Muscle of leg (tissue), 11 donors: ENCODE results near the gene PSMF1. TPM values are rescaled to one million over a fixed set of nuclear protein-coding genes. Genes with fewer than 3 reads are reported as not detected.

ENCODE experiments used
- DNase-seq: peaks from one replicate; pipeline ENCODE4 v3.0.0; 2013
- H3K27ac ChIP-seq: one replicate; pipeline ENCODE4 v1.5.1; 2013; ENCODE audit warnings: mild to moderate bottlenecking, low read length, control low read depth
- H3K27me3 ChIP-seq: one replicate; pipeline ENCODE4 v1.6.1; 2013; ENCODE audit warnings: low read length; ENCODE audit not compliant: control insufficient read depth, insufficient read depth
- H3K36me3 ChIP-seq: one replicate; pipeline ENCODE4 v1.6.1; 2013; ENCODE audit warnings: low read length; ENCODE audit not compliant: control insufficient read depth, insufficient read depth
- H3K4me1 ChIP-seq: one replicate; pipeline ENCODE4 v1.6.1; 2013; ENCODE audit warnings: low read length; ENCODE audit not compliant: control insufficient read depth, insufficient read depth
- H3K4me3 ChIP-seq: one replicate; pipeline ENCODE4 v1.5.1; 2013; ENCODE audit warnings: low read length, control low read depth
- H3K9me3 ChIP-seq: replicated peaks from 2 replicates; pipeline ENCODE4 v1.6.1; 2013; ENCODE audit warnings: low read depth, low read length; ENCODE audit not compliant: control insufficient read depth
- WGBS: methylation state at CpG from one replicate; pipeline ENCODE4 v1.1.5; 2013; ENCODE audit warnings: missing lambda C conversion rate; ENCODE audit not compliant: insufficient coverage; 5-methylcytosine and 5-hydroxymethylcytosine counted together
- polyA plus RNA-seq, 8 donors: library from polyadenylated mRNA; unstranded; fragments of 120-200 nt; gene quantifications; one replicate each; pipeline versions ENCODE4 v1.2.1 to v1.2.3, GENCODE V29; 2013; ENCODE audit warnings: inconsistent platforms in 1 of 8, low replicate concordance in 1 of 8; ENCODE audit not compliant: insufficient read length in 8 of 8, insufficient read depth in 1 of 8
- total RNA-seq: library from RNA; stranded (reverse); fragments of 120-200 nt; gene quantifications from one replicate; pipeline ENCODE4 v1.2.4, GENCODE V29; 2013

Gene PSMF1
- total and polyA plus RNA-seq, 9 donors, result 25.3 to 117 (median 98.9) TPM

GRCh38 chr20:1206366-1207148 lies 88.2 kb downstream of the PSMF1 start:
- no peaks in the 10 kb centered on the region for H3K4me1 ChIP-seq
- no peak for DNase-seq
- peaks cover 4% of the 10 kb centered on the region for H3K27me3 ChIP-seq
- no peaks in the 10 kb centered on the region for H3K9me3 ChIP-seq
- peak overlapping the region; percentile 56 for H3K27ac ChIP-seq
- H3K36me3 ChIP-seq, result no peaks in the 10 kb centered on the region
- no peak overlapping the region for H3K4me3 ChIP-seq
- WGBS, result 44% methylated on average over 9 of the region's 19 CpGs

- DNase-seq, result no peak
- H3K36me3 ChIP-seq, result no peaks in the 10 kb centered on the region
- H3K4me1 ChIP-seq, result no peaks in the 10 kb centered on the region
- H3K9me3 ChIP-seq, result no peaks in the 10 kb centered on the region
- no CpG with 5 or more reads among the region's 3 CpGs for WGBS
- peak overlapping the region; percentile 38 for H3K27ac ChIP-seq
- no peak overlapping the region for H3K4me3 ChIP-seq
- H3K27me3 ChIP-seq, result peaks cover 8% of the 10 kb centered on the region
Observed at GRCh38 chr20:1207293-1207878, 89.0 kb downstream of the PSMF1 start.

GRCh38 chr20:1209447-1210387 lies 91.3 kb downstream of the PSMF1 start:
- no peak for DNase-seq
- 38% methylated on average over 4 of the region's 5 CpGs for WGBS
- H3K27ac ChIP-seq, result no peak overlapping the region
- H3K27me3 ChIP-seq, result peaks cover 9% of the 10 kb centered on the region
- H3K4me3 ChIP-seq, result no peak overlapping the region
- H3K4me1 ChIP-seq, result no peaks in the 10 kb centered on the region
- no peaks in the 10 kb centered on the region for H3K36me3 ChIP-seq
- H3K9me3 ChIP-seq, result no peaks in the 10 kb centered on the region

GRCh38 chr20:1210501-1210900 lies 92.1 kb downstream of the PSMF1 start:
- no peak for DNase-seq
- no peaks in the 10 kb centered on the region for H3K4me1 ChIP-seq
- H3K9me3 ChIP-seq, result no peaks in the 10 kb centered on the region
- no peaks in the 10 kb centered on the region for H3K36me3 ChIP-seq
- H3K4me3 ChIP-seq, result no peak overlapping the region
- H3K27me3 ChIP-seq, result peaks cover 9% of the 10 kb centered on the region
- H3K27ac ChIP-seq, result no peak overlapping the region
- WGBS, result no CpG with 5 or more reads among the region's 1 CpG

- DNase-seq, result no peak
- Histone ChIP-seq H3K27ac (no peak overlapping the region), H3K36me3 (no peaks in the 10 kb centered on the region), H3K27me3 (peaks cover 9% of the 10 kb centered on the region), H3K4me1 (no peaks in the 10 kb centered on the region), H3K9me3 (no peaks in the 10 kb centered on the region), H3K4me3 (no peak overlapping the region)
Observed at GRCh38 chr20:1212023-1212422, 93.6 kb downstream of the PSMF1 start.

GRCh38 chr20:1212607-1213396 lies 94.4 kb downstream of the PSMF1 start:
- H3K4me1 ChIP-seq, result no peaks in the 10 kb centered on the region

GRCh38 chr20:1214838-1215261 lies 96.4 kb downstream of the PSMF1 start:
- DNase-seq, result no peak
- no peaks in the 10 kb centered on the region for H3K9me3 ChIP-seq
- no peak overlapping the region for H3K4me3 ChIP-seq
- H3K27me3 ChIP-seq, result peaks cover 7% of the 10 kb centered on the region
- WGBS, result 100% methylated on average over 1 of the region's 4 CpGs
- H3K4me1 ChIP-seq, result no peaks in the 10 kb centered on the region
- H3K27ac ChIP-seq, result no peak overlapping the region
- no peaks in the 10 kb centered on the region for H3K36me3 ChIP-seq

More at GRCh38 chr20:1212607-1213396, 94.4 kb downstream of the PSMF1 start:
- 4% methylated on average over 17 of the region's 21 CpGs for WGBS
- Histone ChIP-seq H3K36me3 (no peaks in the 10 kb centered on the region), H3K27ac (no peak overlapping the region), H3K27me3 (peaks cover 9% of the 10 kb centered on the region), H3K9me3 (no peaks in the 10 kb centered on the region), H3K4me3 (no peak overlapping the region)
- DNase-seq, result peak; percentile 66

- Histone ChIP-seq H3K4me3 (no peak overlapping the region), H3K27me3 (peaks cover 7% of the 10 kb centered on the region), H3K4me1 (no peaks in the 10 kb centered on the region), H3K9me3 (no peaks in the 10 kb centered on the region), H3K36me3 (no peaks in the 10 kb centered on the region), H3K27ac (no peak overlapping the region)
- DNase-seq, result no peak
- 50% methylated on average over 2 of the region's 11 CpGs for WGBS
Observed at GRCh38 chr20:1215386-1216170, 97.2 kb downstream of the PSMF1 start.
